ENCODE data around the gene BRINP1.
"Not testable (repeated sequence)": the region's sequence is repeated elsewhere in the genome, so short reads cannot be mapped to it uniquely, and the experiment has no call there.

The BRINP1 gene

DNA sequence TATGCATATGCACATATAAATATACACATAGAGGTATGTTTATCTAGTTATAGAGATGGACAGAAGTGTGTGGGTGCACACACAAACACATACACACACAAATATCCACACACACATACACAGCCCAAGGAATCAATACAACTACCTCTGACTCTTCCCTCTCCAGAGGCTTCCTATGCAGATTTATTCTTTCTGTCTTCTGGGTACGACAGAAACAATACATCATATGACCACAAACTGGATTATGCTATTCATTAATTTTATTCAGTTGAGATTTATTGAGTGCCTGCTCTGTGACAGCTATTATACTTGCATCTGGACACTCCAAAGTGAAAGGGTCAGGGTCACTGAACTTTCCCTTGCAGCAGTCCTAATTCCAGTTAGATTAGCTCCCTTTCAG is 155.8 kb downstream of the BRINP1 start:
- no peak for DNase-seq (ENCODE audit: low read depth in 2 of 2)

DNA sequence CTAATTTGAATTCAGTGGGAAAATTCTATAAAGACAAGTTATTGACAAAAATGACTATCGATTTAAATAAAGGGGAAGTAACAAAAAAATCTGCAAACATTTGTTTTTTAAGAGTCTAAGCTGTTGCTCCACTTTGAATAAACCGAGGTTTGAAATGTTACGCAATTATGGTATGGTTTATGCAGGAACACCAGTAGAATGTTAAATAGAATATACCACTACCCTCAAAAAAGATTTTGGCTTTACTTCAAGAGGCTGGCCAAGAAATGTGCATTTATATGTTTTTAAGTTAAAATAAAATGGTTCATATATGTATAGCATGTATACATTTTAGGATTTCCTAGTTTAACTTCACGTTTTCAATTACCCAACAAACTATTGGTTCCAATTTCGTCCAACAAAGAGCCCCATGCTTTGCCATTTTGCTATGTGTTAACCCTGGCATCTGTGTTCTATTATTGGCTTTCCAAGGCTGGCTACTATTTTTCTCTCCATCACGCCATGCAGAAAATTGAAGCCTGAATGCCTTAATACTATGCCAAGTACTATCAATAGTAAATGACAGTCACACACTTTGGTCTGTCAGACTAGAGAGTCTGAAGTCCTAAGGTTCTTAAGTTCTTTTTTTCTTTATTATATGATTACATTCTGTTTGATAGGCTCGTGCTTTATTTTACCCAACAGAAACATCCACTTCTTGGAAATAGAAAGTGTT is 171.2 kb downstream of the BRINP1 start:
- no peak for DNase-seq (ENCODE audit: low read depth in 2 of 2)

DNA sequence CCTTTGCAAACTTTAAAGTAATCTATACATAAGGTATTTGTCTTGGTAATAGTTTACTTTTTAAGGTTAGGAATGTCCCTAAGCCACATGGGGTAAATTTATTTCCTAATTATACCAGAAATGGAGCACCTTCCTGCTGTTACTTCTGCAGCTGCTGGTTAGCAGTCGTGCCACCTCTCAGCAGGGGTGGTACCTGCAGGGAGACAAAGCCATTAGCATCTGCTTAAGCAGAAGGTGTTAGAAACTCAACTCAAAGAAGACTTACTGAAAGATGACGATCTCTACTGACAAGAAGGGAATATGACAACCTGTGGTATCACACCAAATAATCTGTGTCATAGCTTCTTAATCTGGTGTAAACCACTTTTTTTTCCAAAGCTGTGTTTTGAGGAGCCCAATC is 173.7 kb downstream of the BRINP1 start:
- DNase-seq (ENCODE audit: low read depth in 2 of 2), result no peak

DNA sequence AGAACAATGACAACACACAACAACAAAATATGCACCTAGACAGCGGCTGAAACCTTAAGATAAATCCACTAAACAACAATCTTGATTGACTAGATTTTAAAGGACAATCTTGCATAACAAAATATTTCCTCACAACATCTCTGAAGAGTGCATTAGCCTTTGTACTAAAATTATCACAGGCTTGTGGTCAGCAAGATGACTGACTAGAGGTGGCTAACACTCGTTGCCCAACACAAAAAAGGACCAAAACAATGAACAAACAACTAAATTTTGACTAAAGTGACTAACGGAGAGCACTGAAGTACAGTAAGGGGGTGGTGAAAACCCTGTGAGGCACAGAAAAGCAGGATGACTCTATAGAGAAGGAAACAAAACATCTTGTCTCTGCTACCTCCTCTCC is 183.9 kb downstream of the BRINP1 start:
- DNase-seq (ENCODE audit: low read depth in 2 of 2), result no peak

DNA sequence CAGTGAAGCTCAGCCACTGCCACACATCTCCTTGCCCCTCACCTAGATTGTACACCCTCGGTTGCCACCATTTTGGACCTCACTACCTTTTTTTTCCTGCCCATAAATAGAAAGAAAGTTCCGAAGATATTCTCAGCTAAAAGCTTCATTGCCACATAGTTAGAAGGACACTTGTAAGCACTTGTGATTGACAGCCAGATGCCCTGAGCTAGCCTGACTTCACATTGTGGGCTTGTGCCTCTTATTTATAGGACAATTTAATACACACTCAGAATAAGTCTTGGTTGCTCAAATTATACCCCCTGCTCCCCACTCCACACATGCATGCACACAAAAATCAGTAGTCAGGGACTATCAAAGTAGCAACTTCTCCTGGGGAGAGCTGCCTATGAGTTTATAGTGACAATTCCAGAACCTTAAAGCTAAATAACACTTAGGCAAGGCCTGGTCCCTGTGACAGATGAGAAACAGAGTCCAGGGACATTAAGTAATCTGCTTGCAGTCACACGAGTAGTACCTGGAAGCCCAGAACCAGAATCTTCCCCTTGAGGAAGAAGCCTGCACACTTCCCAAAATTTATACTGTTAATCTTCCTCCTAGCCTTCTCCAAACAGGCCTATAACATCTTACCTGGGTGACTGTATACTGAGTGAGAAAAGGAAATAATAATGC is 184.8 kb downstream of the BRINP1 start:
- no peak for DNase-seq (ENCODE audit: low read depth in 2 of 2)

DNA sequence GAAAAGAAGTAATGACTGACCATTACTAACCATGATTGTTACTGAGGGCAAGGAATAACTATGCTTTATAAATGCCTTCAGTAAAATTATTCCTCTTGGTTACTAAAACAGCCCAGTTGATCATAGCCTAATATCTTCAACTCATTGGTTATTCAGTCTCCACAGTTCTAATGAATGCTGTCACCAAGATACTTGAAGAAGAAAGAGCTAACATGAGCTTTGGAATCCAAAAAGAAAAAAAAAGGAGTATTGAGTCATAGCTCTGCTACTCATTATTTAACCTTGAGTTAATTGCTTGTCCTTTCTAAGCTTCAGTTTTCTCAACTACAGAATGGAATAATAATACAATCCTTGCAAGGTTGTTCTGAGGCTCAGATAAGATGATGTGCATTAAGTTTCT is 187.7 kb downstream of the BRINP1 start:
- DNase-seq (ENCODE audit: low read depth in 2 of 2), result no peak

DNA sequence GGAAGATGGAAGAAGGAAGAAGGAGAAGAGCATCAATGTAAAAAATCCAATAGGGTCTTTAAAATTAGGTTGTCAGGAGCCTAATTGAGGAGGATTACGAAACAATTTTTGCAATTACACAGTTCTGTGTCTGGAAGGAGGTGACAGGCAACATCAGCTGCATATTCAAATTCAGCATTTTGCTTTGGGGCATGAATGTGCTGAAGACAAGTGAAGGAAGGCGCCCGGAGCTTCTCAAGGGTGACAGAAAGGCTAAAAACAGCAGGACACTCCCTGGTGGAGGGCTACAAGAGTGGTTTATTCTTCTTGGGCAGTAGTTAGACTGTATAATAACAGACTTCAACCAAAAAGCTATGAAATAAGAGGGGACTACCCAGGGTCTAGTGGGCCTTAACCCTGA is 188.3 kb downstream of the BRINP1 start:
- no peak for DNase-seq (ENCODE audit: low read depth in 2 of 2)

DNA sequence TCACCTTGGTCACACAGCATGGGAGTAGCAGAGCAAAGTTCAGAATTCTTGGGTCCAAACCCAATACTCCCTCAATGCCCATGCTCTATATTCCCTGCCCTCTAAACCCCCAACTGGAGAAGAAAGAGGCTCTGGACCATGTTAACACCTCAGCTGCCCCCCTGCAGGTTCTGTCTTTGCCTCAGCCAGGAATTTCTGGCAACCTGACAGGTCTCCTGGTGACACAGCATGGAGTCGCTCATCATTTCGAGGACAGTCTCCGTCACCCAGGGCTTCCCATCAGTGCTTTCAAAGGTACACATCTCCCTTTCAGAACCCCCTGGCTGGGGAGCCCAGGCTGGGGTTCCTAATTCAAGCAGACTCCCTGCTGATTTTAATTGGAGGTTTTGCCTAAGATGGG is 189.5 kb downstream of the BRINP1 start:
- no peak for DNase-seq (ENCODE audit: low read depth in 2 of 2)

DNA sequence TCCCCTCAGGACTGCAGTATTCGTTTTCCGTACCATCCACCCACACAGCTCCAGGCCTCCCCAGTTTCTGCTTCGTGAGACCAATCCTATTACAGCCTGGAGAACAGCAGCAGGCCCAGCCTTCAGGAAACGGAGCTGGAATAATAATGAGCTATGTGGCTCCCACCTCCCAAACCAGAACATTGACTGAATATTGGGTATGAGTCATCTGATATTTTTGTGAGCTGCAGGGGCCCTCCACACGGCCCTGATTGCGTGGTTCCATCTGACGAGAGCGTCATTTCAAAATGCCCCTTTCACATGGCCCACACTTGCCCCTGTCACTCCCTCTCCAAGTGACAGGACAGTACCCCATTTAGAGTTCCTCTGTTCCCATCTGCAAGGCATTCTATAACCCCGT is 192.0 kb downstream of the BRINP1 start:
- DNase-seq (ENCODE audit: low read depth in 2 of 2), result no peak

DNA sequence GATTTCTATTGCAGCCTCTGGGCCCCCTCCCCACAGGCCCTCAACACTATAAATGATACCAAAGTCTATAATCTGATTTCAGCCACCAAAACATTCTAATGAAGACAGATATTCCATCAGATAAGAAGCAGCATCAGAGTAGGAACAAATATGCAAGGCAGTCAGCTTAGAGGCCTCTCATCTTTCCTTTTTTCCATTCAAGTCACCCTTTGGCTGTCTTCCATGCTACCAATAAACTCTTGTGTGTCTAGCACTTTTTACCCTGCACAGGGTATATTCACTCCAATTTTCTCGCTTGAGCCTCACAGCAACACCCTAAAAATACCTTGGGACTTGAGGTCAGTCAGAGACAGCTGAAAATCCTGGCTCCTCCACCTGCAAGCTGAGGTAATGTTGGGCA is 193.7 kb downstream of the BRINP1 start:
- DNase-seq (ENCODE audit: low read depth in 2 of 2), result no peak

DNA sequence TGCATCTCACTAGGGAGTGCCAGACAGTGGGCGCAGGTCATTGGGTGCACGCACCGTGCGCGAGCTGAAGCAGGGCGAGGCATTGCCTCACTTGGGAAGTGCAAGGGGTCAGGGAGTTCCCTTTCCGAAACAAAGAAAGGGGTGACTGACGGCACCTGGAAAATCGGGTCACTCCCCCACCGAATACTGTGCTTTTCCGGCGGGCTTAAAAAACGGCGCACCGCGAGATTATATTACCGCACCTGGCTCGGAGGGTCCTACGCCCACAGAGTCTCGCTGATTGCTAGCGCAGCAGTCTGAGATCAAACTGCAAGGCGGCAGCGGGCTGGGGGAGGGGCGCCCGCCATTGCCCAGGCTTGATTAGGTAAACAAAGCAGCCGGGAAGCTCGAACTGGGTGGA is 200.0 kb downstream of the BRINP1 start:
- not testable (repeated sequence) for DNase-seq (ENCODE audit: low read depth in 2 of 2)

DNA sequence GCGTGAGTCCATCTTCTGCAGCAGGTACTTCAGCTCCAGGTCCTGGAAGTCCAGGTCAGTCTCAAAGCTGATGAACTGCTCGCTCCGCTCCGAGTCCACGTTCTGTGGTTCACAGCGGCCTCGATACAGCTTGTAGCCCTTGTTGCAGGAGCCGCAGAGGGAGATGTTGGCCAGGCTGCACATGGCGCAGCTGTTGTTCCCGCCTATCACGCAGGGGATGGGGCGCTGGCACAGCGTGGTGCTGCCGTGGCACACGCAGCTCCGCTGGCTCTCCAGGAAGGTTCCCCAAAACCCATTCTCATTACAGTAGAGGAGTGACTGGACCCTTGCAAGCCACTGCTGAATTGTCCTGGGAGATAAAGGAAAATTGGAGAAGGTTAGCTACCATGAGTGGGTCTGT is 201.4 kb downstream of the BRINP1 start:
- no peak for DNase-seq (ENCODE audit: low read depth in 2 of 2)

DNA sequence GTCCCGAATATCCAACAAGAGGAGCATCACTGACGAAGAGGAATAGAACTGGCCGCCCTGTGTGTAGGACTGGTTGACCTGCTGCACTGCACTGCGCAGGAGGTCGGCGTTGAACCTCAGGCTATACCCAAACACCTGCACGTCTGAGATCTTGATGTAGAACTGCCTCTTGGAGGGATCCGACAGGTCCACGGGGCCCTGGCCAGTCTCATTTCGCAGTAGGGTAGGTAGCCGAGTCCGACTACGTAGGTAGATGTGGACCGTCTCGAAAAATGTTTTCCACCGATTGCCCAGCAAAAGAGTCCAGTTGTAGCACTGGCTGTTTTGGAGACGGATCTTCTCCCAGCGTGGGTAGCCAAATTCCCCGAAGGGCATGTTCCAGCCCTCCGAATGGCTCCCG is 202.0 kb downstream of the BRINP1 start:
- no peak for DNase-seq (ENCODE audit: low read depth in 2 of 2)

DNA sequence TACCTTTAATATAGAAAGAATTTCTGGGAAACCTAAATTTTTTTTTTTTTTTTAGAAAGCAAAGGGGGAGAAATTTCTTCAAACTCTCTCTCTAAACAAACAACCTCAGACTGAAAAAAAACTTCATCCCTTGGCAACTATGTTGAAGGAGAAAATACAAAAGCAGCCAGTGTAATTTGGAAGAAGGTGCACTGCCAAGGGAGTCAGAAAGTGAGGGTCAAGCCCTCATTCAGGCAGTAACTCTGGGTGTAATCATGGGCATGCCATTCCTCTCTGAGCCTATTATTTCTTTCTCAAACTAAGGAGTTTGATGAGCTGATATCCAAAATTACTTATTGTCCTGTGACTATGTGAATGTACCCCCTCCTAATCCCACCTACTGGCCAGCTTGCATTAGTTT is 203.1 kb downstream of the BRINP1 start:
- no peak for DNase-seq (ENCODE audit: low read depth in 2 of 2)

DNA sequence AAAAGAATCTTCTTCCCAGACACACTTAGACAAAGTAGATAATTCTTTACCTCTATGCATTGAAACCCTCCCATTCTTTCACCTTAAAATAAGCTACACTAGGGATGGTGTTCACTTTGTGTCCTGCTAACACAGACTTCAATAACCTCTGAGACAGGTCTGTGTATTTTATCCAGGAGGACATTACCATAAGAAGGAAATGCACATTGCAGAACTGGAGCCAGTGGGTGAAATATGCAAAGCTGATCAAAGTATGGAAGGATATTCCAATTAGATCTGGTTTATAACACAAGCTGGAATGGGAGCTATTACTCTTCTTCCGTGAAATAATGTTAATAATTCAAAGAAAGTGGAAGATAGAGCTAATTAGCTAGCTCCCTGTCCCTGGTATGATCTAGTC is 204.1 kb downstream of the BRINP1 start:
- no peak for DNase-seq (ENCODE audit: low read depth in 2 of 2)

DNA sequence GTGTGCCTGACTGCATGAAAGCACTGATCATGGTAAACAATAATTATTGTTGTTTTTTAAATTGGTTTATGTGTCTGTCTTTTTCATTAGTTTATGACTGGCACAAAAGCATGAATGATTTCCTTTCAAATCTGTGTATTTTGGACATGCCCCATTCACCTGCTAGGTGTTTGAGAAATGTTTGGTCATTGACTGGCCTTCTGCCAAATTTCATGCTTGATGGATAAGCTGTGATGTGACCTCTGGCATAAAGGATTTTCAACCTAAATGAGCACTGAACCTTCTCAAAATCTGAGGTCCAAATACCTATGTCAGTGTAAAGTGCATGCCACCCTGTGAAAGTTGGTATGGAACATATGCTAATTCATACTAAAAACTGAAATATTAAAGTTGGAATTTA is 204.5 kb downstream of the BRINP1 start:
- DNase-seq (ENCODE audit: low read depth in 2 of 2), result no peak

DNA sequence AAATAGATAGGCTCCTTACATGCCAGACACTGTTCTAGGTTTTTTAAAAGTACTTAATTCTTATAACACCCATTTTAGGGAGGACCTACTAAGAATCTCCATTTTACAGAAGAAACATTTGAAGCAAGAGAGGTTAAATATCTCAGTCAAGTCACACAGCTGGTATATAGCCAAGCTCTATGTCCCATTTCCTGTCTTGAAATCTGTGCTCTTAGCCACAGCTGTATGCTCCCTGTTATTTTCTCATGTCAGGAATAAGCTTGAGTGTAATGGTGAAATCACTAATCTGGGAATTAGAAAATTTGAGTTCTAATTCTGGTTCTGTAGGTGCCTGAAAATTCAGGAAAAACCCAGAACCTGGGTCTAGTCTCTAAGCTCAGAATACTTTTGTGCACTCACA is 208.7 kb downstream of the BRINP1 start:
- DNase-seq (ENCODE audit: low read depth in 2 of 2), result no peak

DNA sequence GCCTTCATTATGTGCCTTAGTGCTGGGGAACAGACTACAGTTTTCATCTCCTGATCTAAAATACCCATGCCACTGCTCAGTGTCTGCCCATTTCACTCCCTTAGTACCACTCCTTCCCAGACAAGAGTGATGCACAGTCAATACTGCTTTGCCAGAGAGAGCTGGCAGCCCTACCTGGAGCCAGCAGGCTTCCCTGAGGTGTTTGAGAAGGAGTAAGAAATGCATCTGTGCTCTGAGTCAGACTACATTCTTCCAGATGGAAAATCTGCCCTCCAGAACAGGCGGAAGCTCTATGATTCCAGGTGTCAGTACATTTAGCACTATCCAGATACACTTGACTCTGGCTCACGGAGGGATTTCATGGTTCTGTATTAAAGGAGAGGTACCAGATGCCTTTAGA is 209.8 kb downstream of the BRINP1 start:
- no peak for DNase-seq (ENCODE audit: low read depth in 2 of 2)

DNA sequence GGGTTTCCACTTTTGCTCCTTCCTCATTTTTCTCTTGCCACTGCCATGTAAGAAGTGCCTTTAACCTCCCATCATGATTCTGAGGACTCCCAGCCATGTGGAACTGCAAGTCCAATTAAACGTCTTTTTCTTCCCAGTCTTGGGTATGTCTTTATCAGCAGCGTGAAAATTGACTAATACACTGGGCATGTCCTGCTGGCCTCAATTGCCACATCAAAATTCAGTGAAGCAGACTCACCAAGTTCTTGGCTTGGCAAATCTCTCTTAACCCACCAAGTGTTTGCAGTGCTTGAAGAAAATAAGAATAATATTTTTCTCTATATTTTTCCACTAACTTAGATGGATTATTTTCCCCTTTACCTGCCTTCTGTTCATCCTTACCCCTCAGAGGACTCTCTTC is 212.0 kb downstream of the BRINP1 start:
- no peak for DNase-seq (ENCODE audit: low read depth in 2 of 2)

DNA sequence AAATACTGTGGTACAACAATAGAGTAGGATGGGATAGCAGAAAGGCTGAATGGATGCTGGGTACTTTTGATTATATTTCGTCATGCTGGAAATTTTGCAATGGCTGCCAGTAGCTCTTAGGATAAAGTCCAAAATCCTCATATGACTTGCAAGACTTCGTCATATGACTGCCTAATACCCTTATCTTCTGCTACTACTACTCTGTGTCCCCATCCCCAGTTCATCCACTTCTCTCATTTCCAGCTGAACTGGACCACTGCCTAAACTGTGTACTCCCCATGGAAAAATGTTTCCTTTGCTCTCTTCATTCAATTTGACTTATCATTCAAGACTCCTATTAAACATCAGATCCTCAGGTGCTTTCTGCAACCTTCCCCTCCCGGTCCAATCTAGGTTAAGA is 212.9 kb downstream of the BRINP1 start:
- no peak for DNase-seq (ENCODE audit: low read depth in 2 of 2)

DNA sequence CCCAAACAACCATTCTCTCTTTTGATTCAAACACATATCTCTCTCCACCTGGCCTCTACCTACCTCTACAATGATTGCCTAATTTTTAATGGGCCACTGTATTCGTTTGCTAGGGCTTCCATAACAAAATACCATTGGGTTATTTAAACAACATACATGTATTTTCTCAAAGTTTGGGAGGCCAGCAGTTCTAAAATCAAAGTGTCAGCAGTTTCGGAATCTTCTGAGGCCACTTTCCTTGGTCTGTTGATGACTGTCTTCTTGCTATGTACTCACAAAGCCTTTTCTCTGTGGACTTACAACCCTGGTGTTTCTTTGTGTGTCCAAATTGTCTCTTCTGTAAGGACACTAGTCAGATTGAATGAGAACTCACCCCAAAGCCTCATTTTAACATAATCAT is 214.7 kb downstream of the BRINP1 start:
- DNase-seq (ENCODE audit: low read depth in 2 of 2), result no peak

DNA sequence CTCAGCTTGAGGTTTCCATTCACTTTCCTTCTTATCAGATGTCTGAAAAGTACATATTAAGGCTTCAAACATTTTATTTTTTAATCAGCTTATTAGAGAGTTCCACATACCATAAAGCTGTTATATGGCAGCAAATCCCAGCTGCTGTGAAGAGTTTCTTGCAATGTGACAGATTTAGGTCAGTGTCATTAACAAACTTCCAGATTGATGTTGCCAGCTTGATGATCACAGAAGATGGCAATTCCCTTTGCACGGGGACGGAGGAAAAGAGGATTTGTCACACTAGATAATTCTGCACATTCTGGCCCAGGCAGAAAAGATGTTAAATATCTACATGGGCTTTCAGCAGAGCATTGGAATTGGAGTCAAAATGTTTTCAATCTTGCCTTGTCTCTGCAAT is 215.8 kb downstream of the BRINP1 start:
- DNase-seq (ENCODE audit: low read depth in 2 of 2), result no peak

DNA sequence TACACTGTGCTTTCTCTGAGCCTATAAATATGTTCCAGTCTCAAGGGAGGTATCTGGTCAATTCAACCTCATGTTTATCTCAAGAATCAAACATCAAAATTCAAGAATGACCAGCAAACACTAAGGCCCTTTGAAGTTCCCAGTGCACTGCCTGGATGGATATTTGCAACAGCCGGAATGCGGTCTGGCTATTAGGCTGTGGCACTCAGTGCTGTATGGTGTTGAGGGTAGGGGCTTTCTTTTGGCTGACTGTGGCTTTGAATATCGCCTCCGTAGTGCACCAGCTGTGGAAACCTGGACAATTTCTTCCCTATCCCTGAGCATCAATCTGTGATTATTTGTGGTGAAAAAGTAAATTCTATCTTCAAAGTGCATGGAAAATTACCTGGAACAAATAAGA is 220.4 kb downstream of the BRINP1 start:
- DNase-seq (ENCODE audit: low read depth in 2 of 2), result no peak

DNA sequence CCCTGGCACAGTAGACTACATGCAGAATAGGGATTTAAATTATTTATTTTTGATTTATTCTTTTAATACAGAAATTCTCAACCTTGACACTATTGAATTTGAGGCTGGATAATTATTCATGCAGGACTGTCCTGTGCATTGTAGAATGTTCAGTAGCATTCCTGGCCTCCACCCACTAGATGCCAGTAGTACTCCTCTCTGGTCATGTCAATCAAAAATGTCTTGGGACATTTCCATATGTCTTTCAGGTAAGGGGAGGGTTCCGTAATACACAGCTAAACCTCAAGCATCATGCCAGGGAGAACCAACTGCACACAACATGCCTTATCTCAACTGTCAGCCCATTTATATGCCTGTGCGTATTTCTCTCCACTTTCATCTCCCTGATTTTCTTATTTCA is 231.8 kb downstream of the BRINP1 start:
- no peak for DNase-seq (ENCODE audit: low read depth in 2 of 2)

Measured in stimulated activated CD4-positive, alpha-beta T cell treated with anti-CD3 and anti-CD28 coated beads, Interleukin-1b, Interleukin-23, amount 100 ng/mL, for 1 hour (primary cell).